CD14-positive monocyte (primary cell): ENCODE measurements around the gene INPP5A. TPM values are rescaled to one million over a fixed set of nuclear protein-coding genes. Genes with fewer than 3 reads are reported as not detected.
A peak's percentile ranks its signal among the peaks of the same experiment; 100 is the strongest.

Experiments used
- DNase-seq, 3 donors: peaks; one replicate each; pipeline ENCODE4 v3.0.0-alpha.2; 2011 to 2022
- H2AFZ ChIP-seq: 2 replicates; pipeline ENCODE4 v1.6.0; 2012; ENCODE audit warnings: mild to moderate bottlenecking, low read depth, low read length, inconsistent platforms; ENCODE audit not compliant: insufficient read depth, poor library complexity, severe bottlenecking
- H3K27ac ChIP-seq, 2 donors: 1 replicate in 1 of 2; 2 replicates in 1 of 2; pipeline ENCODE4 v1.5.1; 2012 to 2013; ENCODE audit warnings: low read length in 2 of 2, control low read depth in 1 of 2, inconsistent platforms in 1 of 2, low read depth in 1 of 2, mild to moderate bottlenecking in 1 of 2
- H3K27me3 ChIP-seq, 2 donors: one replicate each; pipeline versions ENCODE4 v1.6.0 to v1.6.1; 2011 to 2013; ENCODE audit warnings: low read length in 2 of 2; ENCODE audit not compliant: control insufficient read depth in 2 of 2, insufficient read depth in 2 of 2
- H3K36me3 ChIP-seq, 2 donors: replicated peaks in 1 of 2; 1 replicate in 1 of 2; 2 replicates in 1 of 2; pipeline versions ENCODE4 v1.5.1 to v1.6.1; 2012 to 2013; ENCODE audit warnings: low read length in 2 of 2, control low read depth in 1 of 2, inconsistent platforms in 1 of 2, mild to moderate bottlenecking in 1 of 2; ENCODE audit not compliant: insufficient read depth in 2 of 2, control insufficient read depth in 1 of 2
- H3K4me1 ChIP-seq, 2 donors: 1 replicate in 1 of 2; 2 replicates in 1 of 2; pipeline versions ENCODE4 v1.5.1 to v1.6.1; 2012 to 2013; ENCODE audit warnings: low read length in 2 of 2, control low read depth in 1 of 2, inconsistent platforms in 1 of 2, mild to moderate bottlenecking in 1 of 2, moderate library complexity in 1 of 2; ENCODE audit not compliant: insufficient read depth in 2 of 2, control insufficient read depth in 1 of 2
- H3K4me2 ChIP-seq: replicated peaks from 2 replicates; pipeline ENCODE3; 2012; ENCODE audit warnings: low read length, moderate library complexity, mild to moderate bottlenecking; ENCODE audit not compliant: poor library complexity, severe bottlenecking; ENCODE audit errors: extremely low read depth
- H3K4me3 ChIP-seq, 3 experiments: fragments of 200-600 bp in 1 of 3; sonication (generic) in 1 of 3; replicated peaks in 1 of 3; 1 replicate in 2 of 3; 2 replicates in 1 of 3; pipeline ENCODE4 v1.5.1; 2011 to 2013; ENCODE audit warnings: low read length in 3 of 3, mild to moderate bottlenecking in 3 of 3, control low read depth in 2 of 3, low read depth in 2 of 3, inconsistent platforms in 1 of 3, moderate library complexity in 1 of 3
- H3K79me2 ChIP-seq: 2 replicates; pipeline ENCODE4 v1.6.0; 2012; ENCODE audit warnings: mild to moderate bottlenecking, control low read depth, inconsistent platforms, low read length, moderate library complexity; ENCODE audit not compliant: insufficient read depth
- H3K9ac ChIP-seq: 2 replicates; pipeline ENCODE4 v1.6.0; 2017; ENCODE audit warnings: low read length, mild to moderate bottlenecking; ENCODE audit not compliant: insufficient read depth, poor library complexity, severe bottlenecking
- H3K9me3 ChIP-seq, 2 donors: replicated peaks in 1 of 2; 1 replicate in 1 of 2; 2 replicates in 1 of 2; pipeline versions ENCODE4 v1.5.1 to v1.6.1; 2012 to 2013; ENCODE audit warnings: low read length in 2 of 2, control low read depth in 1 of 2; ENCODE audit not compliant: control insufficient read depth in 1 of 2, insufficient read depth in 1 of 2
- H4K20me1 ChIP-seq: 2 replicates; pipeline ENCODE4 v1.6.0; 2012; ENCODE audit warnings: mild to moderate bottlenecking, low read length, control low read depth, moderate library complexity; ENCODE audit not compliant: insufficient read depth
- H3K27ac Mint-ChIP-seq, 7 donors: one replicate each; pipeline ENCODE4 v1.8.0; 2020; ENCODE audit warnings: mild to moderate bottlenecking in 7 of 7, mixed read lengths in 7 of 7, moderate library complexity in 6 of 7, inconsistent platforms in 2 of 7
- H3K27me3 Mint-ChIP-seq, 3 donors: one replicate each; pipeline ENCODE4 v1.8.0; 2021 to 2022; ENCODE audit warnings: low read depth in 3 of 3, mild to moderate bottlenecking in 3 of 3, mixed read lengths in 3 of 3, moderate library complexity in 3 of 3, inconsistent platforms in 1 of 3
- H3K36me3 Mint-ChIP-seq, 2 donors: one replicate each; pipeline ENCODE4 v1.8.0; 2020; ENCODE audit warnings: mixed read lengths in 2 of 2, inconsistent platforms in 1 of 2, mild to moderate bottlenecking in 1 of 2
- H3K4me1 Mint-ChIP-seq: one replicate; pipeline ENCODE4 v1.8.0; 2020; ENCODE audit warnings: mild to moderate bottlenecking, mixed read lengths
- H3K4me3 Mint-ChIP-seq, 2 donors: one replicate each; pipeline ENCODE4 v1.8.0; 2020; ENCODE audit warnings: mild to moderate bottlenecking in 2 of 2, mixed read lengths in 2 of 2, moderate library complexity in 1 of 2
- H3K9me3 Mint-ChIP-seq, 7 donors: one replicate each; pipeline ENCODE4 v1.8.0; 2020 to 2022; ENCODE audit warnings: mixed read lengths in 7 of 7, mild to moderate bottlenecking in 6 of 7, moderate library complexity in 6 of 7, inconsistent platforms in 2 of 7
- CTCF ChIP-seq: fragments of 200-600 bp; IDR thresholded peaks from one replicate; pipeline ENCODE4 v1.8.0; 2022; ENCODE audit warnings: antibody characterized with exemption, mild to moderate bottlenecking
- WGBS: methylation state at CpG from one replicate; pipeline ENCODE4 v1.1.5; 2013; ENCODE audit warnings: missing lambda C conversion rate; ENCODE audit not compliant: insufficient coverage; 5-methylcytosine and 5-hydroxymethylcytosine counted together
- intact Hi-C, 2 donors: fragments of 100-400 bp; cut with micrococcal nuclease; formaldehyde crosslinking; loops; one replicate each; pipeline versions ENCODE4 v1.15.0 to v1.15.1; 2023
- polyA plus RNA-seq, 3 donors: library from polyadenylated mRNA; depleted of rRNA in 1 of 3; unstranded in 2 of 3; stranded (reverse) in 1 of 3; fragments of 300-500 nt in 2 of 3; fragments of >200 nt in 1 of 3; fragmentation: Illumina TruSeq in 2 of 3; gene quantifications; 1 replicate in 2 of 3; 2 replicates in 1 of 3; pipeline ENCODE4 v1.2.3, GENCODE V29; 2012 to 2021

The INPP5A gene
- polyA plus RNA-seq, 3 donors = 0.87 to 17.2 (median 2.9) TPM

- Histone ChIP-seq H3K9ac (no peak overlapping the region), H3K27ac (no peak overlapping the region), H3K36me3 (no peaks in the 10 kb centered on the region), H3K4me1 (peaks cover 14 to 24% of the 10 kb centered on the region in 2 donors), H3K4me3 (no peak overlapping the region), H3K27me3 (peaks cover 5 to 8% of the 10 kb centered on the region in 2 donors), H4K20me1 (peaks cover 7% of the 10 kb centered on the region), H3K79me2 (peaks cover 8% of the 10 kb centered on the region), H2AFZ (no peak overlapping the region), H3K4me2 (no peak overlapping the region), H3K9me3 (peaks cover 0 to 5% of the 10 kb centered on the region in 2 donors)
- peaks cover 11 to 21% (median 20%) of the 10 kb centered on the region in 3 donors for H3K27me3 Mint-ChIP-seq
- H3K27ac Mint-ChIP-seq = no peak overlapping the region
- WGBS = 97% methylated on average over 12 of the region's 12 CpGs
- TF ChIP-seq CTCF = no peak
- no peak overlapping the region for H3K4me3 Mint-ChIP-seq
- H3K36me3 Mint-ChIP-seq = peaks cover 7 to 11% of the 10 kb centered on the region in 2 donors
- intact Hi-C loops = loop anchor here (10.0 kb wide), 4 partner anchors 101 to 229 kb away; partner anchors contain the start of genes LRRC27 (in 1 of the 2) and STK32C (in 1 of the 2)
- peaks cover 20% of the 10 kb centered on the region for H3K4me1 Mint-ChIP-seq
- peaks cover 3 to 19% (median 10%) of the 10 kb centered on the region in 7 donors for H3K9me3 Mint-ChIP-seq
- DNase-seq = no peak
These were observed 3.9 kb upstream of the INPP5A start for GRCh38 chr10:132533571-132534260.

- H3K27me3 ChIP-seq = peaks cover 3 to 4% of the 10 kb centered on the region in 2 donors
- peak overlapping the region in 1 of 2 donors; percentile 41 for H3K4me3 Mint-ChIP-seq
- TF ChIP-seq CTCF = no peak
- no peak for DNase-seq
- intact Hi-C loops = loop anchor here (5.0 to 10.0 kb wide), 9 partner anchors 38 to 230 kb away; partner anchors contain the start of genes LRRC27 (in 1 of the 2) and STK32C (in 1 of the 2)
- WGBS = 100% methylated on average over 4 of the region's 8 CpGs
- H3K9me3 ChIP-seq = peaks cover 0 to 5% of the 10 kb centered on the region in 2 donors
- H3K27ac ChIP-seq = no peak overlapping the region
- H3K36me3 ChIP-seq = no peaks in the 10 kb centered on the region
- H3K9me3 Mint-ChIP-seq = peaks cover 3 to 19% (median 10%) of the 10 kb centered on the region in 7 donors
- H3K4me1 Mint-ChIP-seq = peaks cover 28% of the 10 kb centered on the region
- H2AFZ ChIP-seq = no peak overlapping the region
- peaks cover 16% of the 10 kb centered on the region for H4K20me1 ChIP-seq
- H3K4me1 ChIP-seq = peaks cover 22 to 32% of the 10 kb centered on the region in 2 donors
- H3K4me3 ChIP-seq = no peak overlapping the region
- peaks cover 16% of the 10 kb centered on the region for H3K79me2 ChIP-seq
- peaks cover 7 to 11% of the 10 kb centered on the region in 2 donors for H3K36me3 Mint-ChIP-seq
- H3K9ac ChIP-seq = no peak overlapping the region
- no peak overlapping the region for H3K4me2 ChIP-seq
- H3K27ac Mint-ChIP-seq = no peak overlapping the region
- H3K27me3 Mint-ChIP-seq = peaks cover 3 to 14% (median 13%) of the 10 kb centered on the region in 3 donors
These were observed 3.1 kb upstream of the INPP5A start for GRCh38 chr10:132534391-132535064.
